Testis (tissue), 2 donors: ENCODE results near the gene VEGFB.

Source experiments
- CTCF ChIP-seq, 3 experiments: fragments of 450-650 bp in 2 of 3; fragments of 200-600 bp in 1 of 3; sonication (generic) in 1 of 3; IDR thresholded peaks; one replicate each; pipeline ENCODE4 v1.5.1; 2016 to 2019; ENCODE audit warnings: antibody characterized with exemption in 3 of 3, mild to moderate bottlenecking in 2 of 3, moderate library complexity in 1 of 3
- POLR2A ChIP-seq: fragments of 450-650 bp; IDR thresholded peaks from one replicate; pipeline ENCODE4 v1.6.1; 2017; ENCODE audit warnings: antibody characterized with exemption, mild to moderate bottlenecking, moderate library complexity

DNA sequence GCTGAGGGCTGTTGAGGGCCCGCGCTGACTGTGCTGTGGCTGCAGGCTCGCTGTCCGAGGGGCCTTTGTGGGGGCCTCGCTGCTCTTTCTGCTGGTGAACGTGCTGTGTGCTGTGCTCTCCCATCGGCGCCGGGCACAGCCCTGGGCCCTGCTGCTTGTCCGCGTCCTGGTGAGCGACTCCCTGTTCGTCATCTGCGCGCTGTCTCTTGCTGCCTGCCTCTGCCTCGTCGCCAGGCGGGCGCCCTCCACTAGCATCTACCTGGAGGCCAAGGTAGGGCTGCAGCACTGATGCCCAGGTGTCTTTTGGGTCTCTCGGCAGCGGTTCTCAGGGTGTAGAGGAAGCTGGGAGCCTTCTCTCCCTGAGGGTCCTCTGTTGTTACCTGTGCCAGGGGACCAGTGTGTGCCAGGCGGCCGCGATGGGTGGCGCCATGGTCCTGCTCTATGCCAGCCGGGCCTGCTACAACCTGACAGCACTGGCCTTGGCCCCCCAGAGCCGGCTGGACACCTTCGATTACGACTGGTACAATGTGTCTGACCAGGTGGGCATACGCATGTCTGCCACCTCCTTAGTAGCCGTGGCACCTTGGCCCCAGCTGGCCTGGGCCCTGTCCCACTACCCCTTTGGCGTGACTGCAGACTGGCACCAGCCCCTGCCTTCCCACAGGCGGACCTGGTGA is 53.4 kb downstream of the VEGFB start:
- TF ChIP-seq CTCF (IDR thresholded peaks at IDR 0.05): no peak
- TF ChIP-seq POLR2A: no peak
